Measurements from ENCODE around the gene FAT1.

FAT1 gene

GRCh38 chr4:186557061-186557460, 166.6 kb downstream of the FAT1 start:
- DNase-seq, result no peak

- no peak for DNase-seq
Observed at GRCh38 chr4:186554914-186555827, 168.5 kb downstream of the FAT1 start, which contains the start of gene MTNR1A. TSS of gene MTNR1A (minus strand) at chr4:186555567. CDS start at chr4:186555365, 202 bp downstream.

GRCh38 chr4:186554539-186554913, 169.1 kb downstream of the FAT1 start:
- DNase-seq, result no peak

GRCh38 chr4:186553717-186554116, 169.9 kb downstream of the FAT1 start:
- no peak for DNase-seq

GRCh38 chr4:186551849-186552248, 171.8 kb downstream of the FAT1 start:
- DNase-seq, result no peak

- DNase-seq, result no peak
Observed at GRCh38 chr4:186545436-186545835, 178.2 kb downstream of the FAT1 start.

- DNase-seq, result no peak
Observed at GRCh38 chr4:186543206-186543605, 180.4 kb downstream of the FAT1 start.

GRCh38 chr4:186541801-186542200, 181.9 kb downstream of the FAT1 start:
- no peak for DNase-seq

GRCh38 chr4:186537843-186538521, 185.7 kb downstream of the FAT1 start:
- DNase-seq, result no peak
